Gastroesophageal sphincter (tissue), 4 donors: ENCODE data around the gene TNNI3K. TPM values are rescaled to one million over a fixed set of nuclear protein-coding genes. Genes with fewer than 3 reads are reported as not detected.

Source experiments
- ATAC-seq: fragments of 150-250 bp; one replicate; pipeline ENCODE4 v1.9.1; 2016; ENCODE audit warnings: mild to moderate bottlenecking, moderate library complexity
- H3K27ac ChIP-seq, 4 donors: fragments of 200-600 bp; sonication (generic) in 3 of 4; 1 replicate in 3 of 4; 2 replicates in 1 of 4; pipeline ENCODE4 v1.5.1; 2016 to 2019
- H3K27me3 ChIP-seq: fragments of 200-600 bp; sonication (generic); one replicate; pipeline ENCODE4 v1.5.1; 2019
- H3K36me3 ChIP-seq, 2 donors: fragments of 200-600 bp; sonication (generic); one replicate each; pipeline ENCODE4 v1.5.1; 2019; ENCODE audit warnings: control low read depth in 1 of 2
- H3K4me1 ChIP-seq, 3 donors: fragments of 200-600 bp; sonication (generic); 1 replicate in 2 of 3; 2 replicates in 1 of 3; pipeline ENCODE4 v1.5.1; 2016 to 2019; ENCODE audit warnings: control low read depth in 2 of 3
- H3K4me3 ChIP-seq, 2 donors: fragments of 200-600 bp; sonication (generic); one replicate each; pipeline ENCODE4 v1.5.1; 2019; ENCODE audit warnings: mild to moderate bottlenecking in 1 of 2, moderate library complexity in 1 of 2
- H3K9me3 ChIP-seq, 3 donors: fragments of 200-600 bp; sonication (generic); one replicate each; pipeline ENCODE4 v1.5.1; 2017 to 2019; ENCODE audit warnings: control low read depth in 2 of 3
- EP300 ChIP-seq: sonication (generic); formaldehyde crosslinking; IDR thresholded peaks from one replicate; pipeline ENCODE4 v1.6.1; 2017; ENCODE audit warnings: antibody characterized with exemption, mild to moderate bottlenecking
- POLR2A ChIP-seq, 2 donors: fragments of 450-650 bp; IDR thresholded peaks; one replicate each; pipeline ENCODE4 v1.6.1; 2017; ENCODE audit warnings: antibody characterized with exemption in 2 of 2, mild to moderate bottlenecking in 2 of 2, moderate library complexity in 1 of 2
- POLR2AphosphoS5 ChIP-seq: sonication (generic); formaldehyde crosslinking; IDR thresholded peaks from one replicate; pipeline ENCODE4 v1.6.1; 2017; ENCODE audit warnings: antibody characterized with exemption
- WGBS, 2 donors: methylation state at CpG; one replicate each; pipeline ENCODE4 v1.1.5; 2018; ENCODE audit warnings: low coverage in 1 of 2; 5-methylcytosine and 5-hydroxymethylcytosine counted together
- total RNA-seq, 4 donors: library from RNA; depleted of rRNA; stranded (reverse); fragments of >200 nt; gene quantifications; one replicate each; pipeline ENCODE4 v1.1.0, GENCODE V29; 2016
- TF ChIP-seq, protein P1 (sequence below), 4 experiments: fragments of 200-600 bp in 2 of 4; fragments of 450-650 bp in 2 of 4; sonication (generic) in 1 of 4; IDR thresholded peaks; one replicate each; pipeline ENCODE4 v1.5.1; 2017 to 2019; ENCODE audit warnings: antibody characterized with exemption in 4 of 4, mild to moderate bottlenecking in 2 of 4, moderate library complexity in 2 of 4

TNNI3K gene
- total RNA-seq, 4 donors from 2014 or later: 0.32 to 3.9 (median 2.9) TPM

DNA sequence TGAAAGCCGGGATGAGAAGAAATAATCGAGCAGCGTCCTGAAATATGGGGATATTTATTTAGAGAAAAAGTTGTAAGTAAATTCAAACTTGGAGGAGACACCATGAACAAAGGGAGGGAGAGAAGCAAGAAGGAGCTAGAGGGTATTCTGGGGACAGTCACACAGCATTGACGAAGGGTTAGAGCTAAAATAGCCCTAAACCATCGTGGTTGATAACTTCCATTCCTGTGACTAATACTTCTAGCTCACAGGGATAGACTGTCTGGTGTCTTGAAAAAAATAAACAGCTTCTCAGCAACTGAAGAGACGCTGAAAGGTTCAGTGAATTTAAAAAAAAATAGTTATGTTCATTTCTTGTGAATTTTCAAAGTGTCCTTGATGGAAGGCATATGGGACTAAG, 190.5 kb downstream of the TNNI3K start:
- peaks cover 0 to 16% (median 0%) of the 10 kb centered on the region in 3 donors for H3K4me1 ChIP-seq
- H3K36me3 ChIP-seq: no peaks in the 10 kb centered on the region
- no peak for ATAC-seq
- no peak overlapping the region for H3K27ac ChIP-seq
- WGBS, 2 donors: 42 to 54% methylated on average over 6 of the region's 6 CpGs
- no peak overlapping the region for H3K4me3 ChIP-seq
- H3K27me3 ChIP-seq: no peaks in the 10 kb centered on the region
- no peaks in the 10 kb centered on the region for H3K9me3 ChIP-seq
- no peak for TF ChIP-seq POLR2AphosphoS5
- TF ChIP-seq POLR2A (IDR thresholded peaks at IDR 0.05): no peak
- no peak for TF ChIP-seq EP300
- TF ChIP-seq, protein P1, sequence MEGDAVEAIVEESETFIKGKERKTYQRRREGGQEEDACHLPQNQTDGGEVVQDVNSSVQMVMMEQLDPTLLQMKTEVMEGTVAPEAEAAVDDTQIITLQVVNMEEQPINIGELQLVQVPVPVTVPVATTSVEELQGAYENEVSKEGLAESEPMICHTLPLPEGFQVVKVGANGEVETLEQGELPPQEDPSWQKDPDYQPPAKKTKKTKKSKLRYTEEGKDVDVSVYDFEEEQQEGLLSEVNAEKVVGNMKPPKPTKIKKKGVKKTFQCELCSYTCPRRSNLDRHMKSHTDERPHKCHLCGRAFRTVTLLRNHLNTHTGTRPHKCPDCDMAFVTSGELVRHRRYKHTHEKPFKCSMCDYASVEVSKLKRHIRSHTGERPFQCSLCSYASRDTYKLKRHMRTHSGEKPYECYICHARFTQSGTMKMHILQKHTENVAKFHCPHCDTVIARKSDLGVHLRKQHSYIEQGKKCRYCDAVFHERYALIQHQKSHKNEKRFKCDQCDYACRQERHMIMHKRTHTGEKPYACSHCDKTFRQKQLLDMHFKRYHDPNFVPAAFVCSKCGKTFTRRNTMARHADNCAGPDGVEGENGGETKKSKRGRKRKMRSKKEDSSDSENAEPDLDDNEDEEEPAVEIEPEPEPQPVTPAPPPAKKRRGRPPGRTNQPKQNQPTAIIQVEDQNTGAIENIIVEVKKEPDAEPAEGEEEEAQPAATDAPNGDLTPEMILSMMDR (IDR thresholded peaks at IDR 0.05): no peak

DNA sequence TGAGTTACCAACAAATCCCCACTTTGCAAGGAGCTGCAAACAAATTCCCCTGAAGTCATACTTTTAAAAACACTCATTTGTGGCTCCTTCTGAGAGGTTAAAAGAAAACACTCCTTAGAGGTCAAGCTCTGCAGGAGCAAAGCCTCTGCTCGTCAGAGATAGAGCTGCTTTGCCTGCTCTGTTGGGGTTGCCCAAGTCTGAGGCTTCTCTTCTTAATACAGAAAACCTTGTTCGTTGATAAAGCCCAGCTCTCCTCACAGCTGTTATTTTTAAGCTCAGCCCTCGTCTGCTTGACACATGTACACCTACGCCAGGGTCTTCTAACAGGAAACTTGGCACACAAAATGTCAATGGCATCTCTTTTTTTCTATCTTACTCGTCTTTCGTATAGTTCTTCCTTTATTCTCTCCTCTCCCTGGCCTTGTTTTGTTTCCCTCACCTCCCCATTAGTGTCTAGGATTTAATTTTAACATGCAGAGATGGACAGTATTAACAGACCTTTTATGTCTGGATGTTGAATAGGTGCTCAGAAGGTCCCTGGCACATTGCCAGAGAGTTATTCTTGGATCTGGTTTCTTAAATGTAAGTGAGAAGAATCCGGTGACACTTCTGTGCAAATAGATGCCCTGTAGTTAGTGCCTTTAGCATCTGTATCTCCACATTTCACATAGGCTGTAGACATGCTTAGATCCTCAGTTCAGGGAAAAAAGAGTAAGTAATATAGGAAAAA, 191.2 kb downstream of the TNNI3K start:
- H3K27ac ChIP-seq: no peak overlapping the region

DNA sequence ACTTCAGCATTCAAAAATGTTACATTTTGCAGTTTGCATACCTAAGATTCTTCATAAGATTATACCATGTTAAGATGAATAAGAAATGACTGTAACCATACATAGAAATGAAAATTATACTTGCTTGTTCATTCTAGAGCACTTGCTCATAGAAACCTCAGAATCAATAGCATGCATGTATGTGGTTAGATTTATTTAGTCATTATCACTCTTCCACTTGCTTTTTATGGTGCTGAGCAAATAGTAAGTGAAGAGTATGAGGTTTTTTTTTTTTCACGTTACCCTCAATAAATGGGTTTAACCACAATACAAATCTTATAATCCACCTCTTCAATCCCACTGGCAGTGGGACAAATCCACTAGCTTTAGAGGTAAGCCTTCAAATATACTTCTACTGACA, 192.5 kb downstream of the TNNI3K start:
- Histone ChIP-seq H3K9me3 (no peaks in the 10 kb centered on the region), H3K36me3 (no peaks in the 10 kb centered on the region), H3K27me3 (no peaks in the 10 kb centered on the region), H3K4me1 (peaks cover 0 to 16% (median 0%) of the 10 kb centered on the region in 3 donors), H3K4me3 (no peak overlapping the region), H3K27ac (no peak overlapping the region)
- WGBS, 2 donors: 75 to 100% methylated on average over 1 of the region's 1 CpG
- TF ChIP-seq, protein P1 (IDR thresholded peaks at IDR 0.05): no peak
- TF ChIP-seq EP300 (no peak), POLR2AphosphoS5 (no peak)
- no peak for ATAC-seq

More for the DNA sequence above, 191.2 kb downstream of the TNNI3K start:
- no peak overlapping the region for H3K4me3 ChIP-seq
- no peak for TF ChIP-seq EP300
- TF ChIP-seq, protein P1 (IDR thresholded peaks at IDR 0.05): no peak
- TF ChIP-seq POLR2A (IDR thresholded peaks at IDR 0.05): no peak
- TF ChIP-seq POLR2AphosphoS5: no peak
- no peaks in the 10 kb centered on the region for H3K27me3 ChIP-seq
- peaks cover 0 to 16% (median 0%) of the 10 kb centered on the region in 3 donors for H3K4me1 ChIP-seq
- H3K36me3 ChIP-seq: no peaks in the 10 kb centered on the region
- no peak for ATAC-seq
- WGBS, 2 donors: 25% methylated on average over 5 to 7 of the region's 7 CpGs
- H3K9me3 ChIP-seq: no peaks in the 10 kb centered on the region

DNA sequence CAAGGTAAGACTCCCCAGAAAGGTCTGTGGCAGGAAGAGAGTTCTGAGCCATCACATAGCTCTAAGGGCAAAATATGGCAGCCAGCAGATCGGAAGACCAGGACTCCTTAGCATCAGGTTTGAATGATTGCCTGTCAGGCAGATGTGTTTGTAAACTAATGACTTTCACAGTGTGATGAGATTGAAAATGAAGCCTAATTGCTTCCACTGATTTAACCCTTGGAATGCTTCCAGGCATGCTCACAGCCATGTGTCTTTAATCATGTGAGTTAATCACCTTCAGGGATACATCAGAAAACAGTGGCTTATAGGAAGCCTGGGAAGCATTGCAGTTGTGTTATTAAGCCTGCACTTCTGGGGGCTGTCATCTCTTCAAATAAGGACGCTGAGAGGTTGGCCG, 194.4 kb downstream of the TNNI3K start:
- no peak overlapping the region for H3K27ac ChIP-seq
- no peaks in the 10 kb centered on the region for H3K9me3 ChIP-seq
- TF ChIP-seq EP300 (no peak), POLR2AphosphoS5 (no peak), POLR2A (IDR thresholded peaks at IDR 0.05) (no peak)
- TF ChIP-seq, protein P1 (IDR thresholded peaks at IDR 0.05): no peak
- H3K27me3 ChIP-seq: no peaks in the 10 kb centered on the region
- H3K4me3 ChIP-seq: no peak overlapping the region
- 86 to 92% methylated on average over 3 of the region's 3 CpGs for WGBS, 2 donors
- peaks cover 0 to 16% (median 0%) of the 10 kb centered on the region in 3 donors for H3K4me1 ChIP-seq
- ATAC-seq: no peak
- no peaks in the 10 kb centered on the region for H3K36me3 ChIP-seq

DNA sequence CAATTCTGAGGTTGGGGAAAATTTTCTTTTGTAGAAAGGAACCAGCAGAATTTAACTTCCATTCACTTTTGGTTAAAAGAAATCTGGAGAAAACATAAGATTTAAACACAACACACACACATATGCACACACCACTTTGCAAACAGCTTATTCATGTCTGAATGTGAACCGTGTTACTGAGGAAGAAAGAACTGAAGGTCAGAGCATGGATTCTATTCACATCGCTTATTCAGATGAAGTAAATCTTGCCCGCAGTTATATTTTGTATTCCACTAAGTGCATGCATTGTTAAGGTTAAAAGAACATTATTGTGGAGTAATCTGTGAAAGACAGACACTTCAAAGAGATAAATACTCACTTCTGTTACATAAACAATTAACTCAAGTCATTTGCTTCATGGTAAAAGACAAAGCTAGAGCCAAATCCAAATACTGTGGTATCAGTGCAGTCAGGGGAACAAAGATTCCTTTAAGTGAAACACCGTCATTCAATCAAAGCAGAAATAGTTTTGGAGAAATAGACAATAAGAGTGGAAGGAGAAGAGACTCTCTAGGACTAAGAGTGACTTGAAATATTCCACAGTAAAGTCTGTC, 195.3 kb downstream of the TNNI3K start:
- no peaks in the 10 kb centered on the region for H3K9me3 ChIP-seq
- peaks cover 0 to 14% (median 0%) of the 10 kb centered on the region in 3 donors for H3K4me1 ChIP-seq
- TF ChIP-seq POLR2A (IDR thresholded peaks at IDR 0.05): no peak
- no peak for TF ChIP-seq EP300
- TF ChIP-seq POLR2AphosphoS5: no peak
- TF ChIP-seq, protein P1 (IDR thresholded peaks at IDR 0.05): no peak
- no peak for ATAC-seq
- 29 to 34% methylated on average over 4 of the region's 4 CpGs for WGBS, 2 donors
- no peaks in the 10 kb centered on the region for H3K36me3 ChIP-seq
- no peak overlapping the region for H3K27ac ChIP-seq
- no peak overlapping the region for H3K4me3 ChIP-seq
- H3K27me3 ChIP-seq: no peaks in the 10 kb centered on the region
